Lower lobe of right lung (tissue), 2 donors: ENCODE results near the gene FCER1G. TPM values are rescaled to one million over a fixed set of nuclear protein-coding genes. Genes with fewer than 3 reads are reported as not detected.

Source experiments
- ATAC-seq, 2 donors: fragments of 200-7000 bp; cut with Tn5 transposase; one replicate each; pipeline ENCODE4 v1.9.1; 2020 to 2022; ENCODE audit warnings: mild to moderate bottlenecking in 2 of 2, moderate library complexity in 2 of 2
- DNase-seq: peaks from one replicate; pipeline ENCODE4 v3.0.0-alpha.2; 2020
- H3K27ac ChIP-seq: fragments of 200-600 bp; one replicate; pipeline ENCODE4 v1.8.0; 2022
- H3K27me3 ChIP-seq: fragments of 200-600 bp; one replicate; pipeline ENCODE4 v1.8.0; 2022; ENCODE audit warnings: low read depth
- H3K36me3 ChIP-seq: fragments of 200-600 bp; one replicate; pipeline ENCODE4 v1.8.0; 2022; ENCODE audit warnings: mild to moderate bottlenecking
- H3K4me1 ChIP-seq: fragments of 200-600 bp; one replicate; pipeline ENCODE4 v1.8.0; 2022
- H3K4me3 ChIP-seq: fragments of 200-600 bp; one replicate; pipeline ENCODE4 v1.8.0; 2022; ENCODE audit warnings: mild to moderate bottlenecking
- H3K9me3 ChIP-seq: fragments of 200-600 bp; one replicate; pipeline ENCODE4 v1.8.0; 2022
- intact Hi-C: fragments of 100-400 bp; cut with DNase I; formaldehyde crosslinking; loops from one replicate; pipeline ENCODE4 v1.11.0; 2022
- total RNA-seq: library from RNA; stranded (reverse); fragmentation: NEBNext Ultra II Directional; extraction: Animal tissue kit (Norgen Biotek cat#: 25700); gene quantifications from one replicate; pipeline ENCODE4 v1.2.1, GENCODE V29; 2021
- TF ChIP-seq, protein P1 (sequence below): fragments of 200-600 bp; IDR thresholded peaks from one replicate; pipeline ENCODE4 v1.8.0; 2022; ENCODE audit warnings: antibody characterized with exemption, mild to moderate bottlenecking
- donor health status: DM: no; HTN: yes; CAD: no; lungs with severe emphysema.

The FCER1G gene
- total RNA-seq, 1 donor from 2014 or later, result 283 TPM

DNA sequence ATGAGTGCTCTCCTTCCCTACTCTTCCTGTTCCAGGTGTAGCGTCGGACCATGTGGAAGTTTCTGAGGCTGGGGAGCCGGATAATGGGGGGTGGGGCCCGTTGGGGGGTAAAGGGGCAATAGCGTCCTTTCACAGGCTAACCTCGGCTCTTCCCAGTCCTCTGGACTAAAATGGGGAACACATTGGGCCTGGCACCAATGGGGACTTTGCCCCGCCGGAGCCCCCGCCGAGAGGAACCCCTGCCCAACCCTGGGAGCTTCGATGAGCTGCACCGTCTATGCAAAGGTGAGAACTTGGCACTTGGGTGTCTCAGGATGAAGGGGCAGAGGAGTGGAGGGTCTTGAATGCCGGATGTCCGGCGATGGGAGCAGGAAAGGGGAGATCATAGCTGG, 11.2 kb downstream of the FCER1G start:
- Histone ChIP-seq H3K27ac (peak overlapping the region; percentile 68), H3K9me3 (no peaks in the 10 kb centered on the region), H3K4me3 (peak overlapping the region; percentile 70), H3K4me1 (peaks cover 26% of the 10 kb centered on the region), H3K27me3 (no peaks in the 10 kb centered on the region), H3K36me3 (peaks cover 20% of the 10 kb centered on the region)
- no peak for ATAC-seq
- DNase-seq, result no peak
- intact Hi-C loops, result no loop called here
- TF ChIP-seq, protein P1, sequence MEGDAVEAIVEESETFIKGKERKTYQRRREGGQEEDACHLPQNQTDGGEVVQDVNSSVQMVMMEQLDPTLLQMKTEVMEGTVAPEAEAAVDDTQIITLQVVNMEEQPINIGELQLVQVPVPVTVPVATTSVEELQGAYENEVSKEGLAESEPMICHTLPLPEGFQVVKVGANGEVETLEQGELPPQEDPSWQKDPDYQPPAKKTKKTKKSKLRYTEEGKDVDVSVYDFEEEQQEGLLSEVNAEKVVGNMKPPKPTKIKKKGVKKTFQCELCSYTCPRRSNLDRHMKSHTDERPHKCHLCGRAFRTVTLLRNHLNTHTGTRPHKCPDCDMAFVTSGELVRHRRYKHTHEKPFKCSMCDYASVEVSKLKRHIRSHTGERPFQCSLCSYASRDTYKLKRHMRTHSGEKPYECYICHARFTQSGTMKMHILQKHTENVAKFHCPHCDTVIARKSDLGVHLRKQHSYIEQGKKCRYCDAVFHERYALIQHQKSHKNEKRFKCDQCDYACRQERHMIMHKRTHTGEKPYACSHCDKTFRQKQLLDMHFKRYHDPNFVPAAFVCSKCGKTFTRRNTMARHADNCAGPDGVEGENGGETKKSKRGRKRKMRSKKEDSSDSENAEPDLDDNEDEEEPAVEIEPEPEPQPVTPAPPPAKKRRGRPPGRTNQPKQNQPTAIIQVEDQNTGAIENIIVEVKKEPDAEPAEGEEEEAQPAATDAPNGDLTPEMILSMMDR, result no peak

GRCh38 chr1:161226759-161227158, 11.7 kb downstream of the FCER1G start:
- DNase-seq, result no peak
- H3K9me3 ChIP-seq, result no peaks in the 10 kb centered on the region
- H3K4me1 ChIP-seq, result peaks cover 26% of the 10 kb centered on the region
- H3K4me3 ChIP-seq, result peak overlapping the region; percentile 70
- no peaks in the 10 kb centered on the region for H3K27me3 ChIP-seq
- ATAC-seq, result no peak
- peaks cover 20% of the 10 kb centered on the region for H3K36me3 ChIP-seq
- TF ChIP-seq, protein P1, result no peak
- H3K27ac ChIP-seq, result no peak overlapping the region
- intact Hi-C loops, result no loop called here

DNA sequence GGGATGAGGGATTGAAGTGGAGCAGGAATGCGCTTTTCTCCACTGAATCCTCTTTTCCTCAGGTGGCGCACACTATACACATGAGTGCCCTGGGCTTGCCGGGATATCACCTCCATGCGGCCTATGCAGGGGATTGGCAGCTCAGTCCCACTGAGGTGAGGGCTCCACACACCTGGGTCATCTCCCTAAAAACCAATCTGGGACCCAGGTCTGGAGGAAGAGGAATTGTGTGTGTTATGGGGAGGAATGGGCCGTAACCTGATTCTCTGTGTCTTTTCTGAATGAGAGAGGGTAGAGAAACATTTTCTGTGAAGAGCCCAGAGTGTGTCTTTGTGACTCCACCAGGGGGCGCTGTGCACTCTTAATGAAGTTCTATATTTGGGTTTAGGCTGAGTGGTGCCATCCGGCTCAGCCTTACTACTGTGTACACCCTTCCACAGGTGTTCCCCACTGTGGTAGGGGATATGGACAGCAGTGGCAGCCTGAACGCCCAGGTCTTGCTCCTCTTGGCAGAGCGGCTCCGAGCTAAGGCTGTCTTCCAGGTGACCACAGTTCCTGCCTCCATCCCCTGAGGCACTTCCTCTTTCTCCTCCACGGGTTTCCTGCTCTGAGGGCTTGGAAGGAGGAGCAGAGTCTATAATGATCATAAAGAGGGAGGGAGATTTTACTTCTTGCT, 12.2 kb downstream of the FCER1G start:
- Histone ChIP-seq H3K9me3 (no peaks in the 10 kb centered on the region), H3K4me3 (peak overlapping the region; percentile 70), H3K27me3 (no peaks in the 10 kb centered on the region), H3K4me1 (peaks cover 26% of the 10 kb centered on the region), H3K27ac (peak overlapping the region; percentile 56), H3K36me3 (peaks cover 20% of the 10 kb centered on the region)
- TF ChIP-seq, protein P1, result peak; percentile 92
- peak; percentile 74 to 77 for ATAC-seq
- intact Hi-C loops, result no loop called here
- DNase-seq, result peak; percentile 86

GRCh38 chr1:161228032-161228431, 12.9 kb downstream of the FCER1G start:
- ATAC-seq (no peak), DNase-seq (no peak)
- intact Hi-C loops, result no loop called here
- peaks cover 26% of the 10 kb centered on the region for H3K4me1 ChIP-seq
- peaks cover 20% of the 10 kb centered on the region for H3K36me3 ChIP-seq
- no peak overlapping the region for H3K27ac ChIP-seq
- TF ChIP-seq, protein P1, result no peak
- H3K9me3 ChIP-seq, result no peaks in the 10 kb centered on the region
- H3K4me3 ChIP-seq, result no peak overlapping the region
- H3K27me3 ChIP-seq, result no peaks in the 10 kb centered on the region

GRCh38 chr1:161229896-161230295, 14.8 kb downstream of the FCER1G start:
- intact Hi-C loops, result no loop called here
- no peak for DNase-seq
- ATAC-seq, result no peak
- Histone ChIP-seq H3K36me3 (peaks cover 20% of the 10 kb centered on the region), H3K27ac (no peak overlapping the region), H3K9me3 (no peaks in the 10 kb centered on the region), H3K27me3 (no peaks in the 10 kb centered on the region), H3K4me3 (no peak overlapping the region), H3K4me1 (peaks cover 25% of the 10 kb centered on the region)
- TF ChIP-seq, protein P1, result no peak
